ENCODE results near the gene CIAPIN1. TPM values are rescaled to one million over a fixed set of nuclear protein-coding genes. Genes with fewer than 3 reads are reported as not detected.
"Not testable (repeated sequence)": the region's sequence is repeated elsewhere in the genome, so short reads cannot be mapped to it uniquely, and the experiment has no call there.

CIAPIN1 gene
- total and polyA plus RNA-seq, 2 of the 8 experiments (the other 6 are each of a cell fraction or from before 2014, with no cell fraction given), result 76.8 to 83.6 TPM

DNA sequence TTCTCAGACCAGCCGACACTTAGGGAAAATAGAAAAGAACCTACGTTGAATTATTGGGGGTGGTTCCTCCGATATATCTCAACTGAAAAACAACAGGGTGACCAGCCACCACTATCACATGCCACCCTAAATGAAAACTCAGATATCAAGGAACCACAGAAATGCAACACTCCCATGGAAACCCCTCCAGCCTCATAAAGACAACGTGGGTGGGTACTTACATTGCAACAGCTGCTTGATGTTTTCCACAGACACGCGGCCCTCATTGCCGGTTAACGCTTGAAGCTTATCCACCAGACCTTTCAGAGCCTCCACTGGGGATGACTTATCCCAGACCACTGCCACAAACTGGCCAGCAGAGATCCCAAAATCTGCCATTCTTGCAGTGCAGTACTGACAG is 6.6 kb downstream of the CIAPIN1 start:
- H3K23me2 ChIP-seq (ENCODE audit: low read depth, low read length); H3K4me2 ChIP-seq (ENCODE audit: insufficient read depth in 1 of 2, low read depth in 2 of 2, low read length in 2 of 2); H3K18ac ChIP-seq (ENCODE audit: extremely low read depth, low read length); H4K5ac ChIP-seq (ENCODE audit: insufficient read length, low read depth, low read length); H3K23ac ChIP-seq (ENCODE audit: insufficient read length); H3K14ac ChIP-seq (ENCODE audit: insufficient read length); FAIRE-seq; H3K27ac ChIP-seq (ENCODE audit: low read depth, low read length); H2AFZ ChIP-seq (ENCODE audit: low read length); H3K27me3 ChIP-seq (replicated peaks in 1 of 4; ENCODE audit: control insufficient read depth in 3 of 4, extremely low read depth in 1 of 4, insufficient read depth in 3 of 4, low read length in 3 of 4); H3K9ac ChIP-seq (replicated peaks in 1 of 4; ENCODE audit: extremely low read depth in 1 of 4, low read depth in 3 of 4, low read length in 3 of 4); H4K8ac ChIP-seq (ENCODE audit: extremely low read depth, insufficient read depth, low read length); H2BK15ac ChIP-seq (ENCODE audit: low read length); H2BK20ac ChIP-seq (ENCODE audit: low read length); H3K56ac ChIP-seq (replicated peaks; ENCODE audit: insufficient read length, low read depth, low read length); H4K20me1 ChIP-seq (replicated peaks in 1 of 2; ENCODE audit: control insufficient read depth in 1 of 2, insufficient read depth in 2 of 2, low read length in 2 of 2); H2BK120ac ChIP-seq (replicated peaks; ENCODE audit: low read depth, low read length); POLR2A ChIA-PET (ENCODE audit: partially characterized antibody); H2AK5ac ChIP-seq (ENCODE audit: low read depth, low read length); H4K91ac ChIP-seq (replicated peaks; ENCODE audit: insufficient read length, low read length); H3K4ac ChIP-seq (replicated peaks; ENCODE audit: insufficient read length, low read depth, low read length); H3K4me3 ChIP-seq (ENCODE audit: extremely low read depth in 1 of 4, insufficient read depth in 2 of 4, low read depth in 3 of 4, low read length in 4 of 4); H3K4me1 ChIP-seq (replicated peaks in 1 of 4; ENCODE audit: control insufficient read depth in 3 of 4, insufficient read depth in 4 of 4, low read length in 3 of 4); H2BK12ac ChIP-seq (ENCODE audit: low read depth, low read length); DNase-seq (ENCODE audit: low read depth in 1 of 2, low spot score in 2 of 2); H3K79me1 ChIP-seq (ENCODE audit: low read depth, low read length); H2BK5ac ChIP-seq (ENCODE audit: low read depth, low read length); H3K9me3 ChIP-seq (ENCODE audit: insufficient read depth in 2 of 2, low read depth in 1 of 2, low read length in 1 of 2): not testable (repeated sequence)
- peaks cover 5 to 24% of the 10 kb centered on the region in 2 experiments for H3K79me2 ChIP-seq (ENCODE audit: control insufficient read depth in 1 of 2, insufficient read depth in 2 of 2, low read length in 2 of 2)
- peaks cover 4 to 24% (median 13%) of the 10 kb centered on the region in 4 experiments; a peak in 4 of 8 replicates for H3K36me3 ChIP-seq (ENCODE audit: control insufficient read depth in 2 of 4, insufficient read depth in 4 of 4, low read length in 3 of 4)
- CTCF ChIA-PET (ENCODE audit: partially characterized antibody), result interaction anchor here (1.4 to 1.5 kb wide), 2 partner anchors 22 to 85 kb away, joined by 3 to 4 read pairs; partner anchors contain the start of gene POLR2C
- 96% methylated on average over 8 of the region's 8 CpGs; no CpG with 5 or more reads in 1 of the 2 experiments for WGBS, 2 experiments (ENCODE audit: extremely low coverage in 1 of 2, insufficient coverage in 1 of 2, insufficient read length in 1 of 2, insufficient replicate concordance in 2 of 2, low coverage in 1 of 2, low lambda C conversion rate in 2 of 2, missing lambda C conversion rate in 1 of 2)

All from H1 (cell line).